Neural progenitor cell (in vitro differentiated cells): ENCODE results near the gene DNAI2.

Source experiments
- EZH2 ChIP-seq: fragments of 200-600 bp; sonication (generic); IDR thresholded peaks from 2 replicates; pipeline ENCODE4 v1.6.1; 2017; ENCODE audit warnings: antibody characterized with exemption, mild to moderate bottlenecking, moderate library complexity
- EZH2phosphoT487 ChIP-seq: fragments of 200-600 bp; sonication (generic); IDR thresholded peaks from 2 replicates; pipeline ENCODE4 v1.6.1; 2017; ENCODE audit warnings: antibody characterized with exemption
- TF ChIP-seq, protein P1 (sequence below): fragments of 200-600 bp; sonication (generic); IDR thresholded peaks from 2 replicates; pipeline ENCODE4 v1.5.1; 2017; ENCODE audit warnings: antibody characterized with exemption, mild to moderate bottlenecking

DNA sequence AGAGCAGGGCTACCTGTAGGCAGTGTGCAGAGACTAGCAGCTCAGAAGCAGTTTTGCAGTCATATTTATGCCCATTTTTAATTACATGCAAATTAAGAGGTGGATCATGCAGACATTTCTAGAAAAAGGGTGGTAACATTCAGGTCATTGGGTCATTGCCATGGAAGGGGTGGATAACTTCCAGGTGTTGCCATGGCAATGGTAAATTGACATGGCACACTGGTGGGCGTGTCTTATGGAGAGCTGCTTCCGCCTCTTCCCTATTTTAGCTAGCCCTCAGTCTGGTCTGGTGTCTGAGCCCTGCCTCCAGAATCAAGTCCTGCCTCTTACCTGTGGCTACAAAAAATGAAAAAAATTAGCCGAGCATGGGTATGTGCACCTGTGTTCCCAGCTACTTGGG lies 2.8 kb upstream of the DNAI2 start:
- TF ChIP-seq EZH2 (no peak), EZH2phosphoT487 (no peak)
- TF ChIP-seq, protein P1, sequence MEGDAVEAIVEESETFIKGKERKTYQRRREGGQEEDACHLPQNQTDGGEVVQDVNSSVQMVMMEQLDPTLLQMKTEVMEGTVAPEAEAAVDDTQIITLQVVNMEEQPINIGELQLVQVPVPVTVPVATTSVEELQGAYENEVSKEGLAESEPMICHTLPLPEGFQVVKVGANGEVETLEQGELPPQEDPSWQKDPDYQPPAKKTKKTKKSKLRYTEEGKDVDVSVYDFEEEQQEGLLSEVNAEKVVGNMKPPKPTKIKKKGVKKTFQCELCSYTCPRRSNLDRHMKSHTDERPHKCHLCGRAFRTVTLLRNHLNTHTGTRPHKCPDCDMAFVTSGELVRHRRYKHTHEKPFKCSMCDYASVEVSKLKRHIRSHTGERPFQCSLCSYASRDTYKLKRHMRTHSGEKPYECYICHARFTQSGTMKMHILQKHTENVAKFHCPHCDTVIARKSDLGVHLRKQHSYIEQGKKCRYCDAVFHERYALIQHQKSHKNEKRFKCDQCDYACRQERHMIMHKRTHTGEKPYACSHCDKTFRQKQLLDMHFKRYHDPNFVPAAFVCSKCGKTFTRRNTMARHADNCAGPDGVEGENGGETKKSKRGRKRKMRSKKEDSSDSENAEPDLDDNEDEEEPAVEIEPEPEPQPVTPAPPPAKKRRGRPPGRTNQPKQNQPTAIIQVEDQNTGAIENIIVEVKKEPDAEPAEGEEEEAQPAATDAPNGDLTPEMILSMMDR: no peak
